Activated naive CD4-positive, alpha-beta T cell (primary cell): ENCODE measurements around the gene SRSF8.

Experiments used
- DNase-seq, 4 experiments: peaks; one replicate each; lab custom pipeline; 2025; lab: John Stamatoyannopoulos, UW

The SRSF8 gene

GRCh38 chr11:95068549-95068948, 1.8 kb downstream of the SRSF8 start:
- DNase-seq, result peak in 3 of 4 experiments; percentile 8 to 45 (median 43)

- no peak for DNase-seq
Measured at GRCh38 chr11:95070471-95070870, 3.8 kb downstream of the SRSF8 start.

GRCh38 chr11:95072948-95073347, 6.2 kb downstream of the SRSF8 start:
- DNase-seq, result no peak

GRCh38 chr11:95074792-95075563, 8.3 kb downstream of the SRSF8 start:
- DNase-seq, result no peak

GRCh38 chr11:95076416-95076815, 9.7 kb downstream of the SRSF8 start:
- DNase-seq, result no peak

GRCh38 chr11:95076981-95077380, 10.3 kb downstream of the SRSF8 start:
- no peak for DNase-seq

- no peak for DNase-seq
Measured at GRCh38 chr11:95078526-95078925, 11.8 kb downstream of the SRSF8 start.

GRCh38 chr11:95081010-95081409, 14.3 kb downstream of the SRSF8 start:
- no peak for DNase-seq

GRCh38 chr11:95081412-95081811, 14.7 kb downstream of the SRSF8 start:
- DNase-seq, result no peak

- DNase-seq, result no peak
Measured at GRCh38 chr11:95082576-95083001, 15.9 kb downstream of the SRSF8 start.

- DNase-seq, result no peak
Measured at GRCh38 chr11:95084509-95084908, 17.8 kb downstream of the SRSF8 start.

- no peak for DNase-seq
Measured at GRCh38 chr11:95085117-95085816, 18.5 kb downstream of the SRSF8 start.

GRCh38 chr11:95086151-95086550, 19.4 kb downstream of the SRSF8 start:
- no peak for DNase-seq

GRCh38 chr11:95086836-95087570, 20.3 kb downstream of the SRSF8 start:
- no peak for DNase-seq

- peak in 2 of 4 experiments; percentile 76 to 81 for DNase-seq
Measured at GRCh38 chr11:95088946-95089619, 22.4 kb downstream of the SRSF8 start.

GRCh38 chr11:95089620-95090542, 23.2 kb downstream of the SRSF8 start, which contains the start of gene ENDOD1:
Gene ENDOD1, plus strand, starts transcription at chr11:95089846. Its CDS starts 82 bp downstream, at chr11:95089928.
- DNase-seq, result peak; percentile 57 to 81 (median 70)

- no peak for DNase-seq
Measured at GRCh38 chr11:95091663-95092180, 25.0 kb downstream of the SRSF8 start.

GRCh38 chr11:95092549-95093324, 26.0 kb downstream of the SRSF8 start:
- DNase-seq, result no peak

GRCh38 chr11:95093548-95093947, 26.8 kb downstream of the SRSF8 start:
- DNase-seq, result no peak
